A549 (cell line): Measurements from ENCODE around the gene LCOR. TPM values are rescaled to one million over a fixed set of nuclear protein-coding genes. Genes with fewer than 3 reads are reported as not detected.

Experiments used
- ATAC-seq, 2 experiments: fragments of 200-7000 bp in 1 of 2; fragments of >200 bp in 1 of 2; cut with Nextera tagmentation in 1 of 2; cut with Tn5 transposase in 1 of 2; 3 replicates each; pipeline versions ENCODE4 v1.8.0 to v1.9.1; 2018 to 2020; ENCODE audit warnings: mild to moderate bottlenecking in 1 of 2, moderate library complexity in 1 of 2
- CTCF ChIA-PET: fragments of 300-600 bp; sonication (Branson Sonifier 250); formaldehyde crosslinking; extraction: SDS; loops from one replicate; lab custom pipeline; 2021; ENCODE audit warnings: antibody characterized with exemption, inconsistent platforms; lab: Yijun Ruan, JAX
- POLR2A ChIA-PET: fragments of 350-600 bp; formaldehyde crosslinking; extraction: SDS; loops from one replicate; lab custom pipeline; 2021; ENCODE audit warnings: antibody characterized with exemption, inconsistent platforms; lab: Yijun Ruan, JAX
- DNase-seq, 2 experiments: peaks; one replicate each; pipeline versions ENCODE4 v3.0.0 to v3.0.0-alpha.2; 2011 to 2016; ENCODE audit warnings: low read depth in 1 of 2, low spot score in 1 of 2
- FAIRE-seq: peaks from 2 replicates; lab custom pipeline; 2011; peaks lifted over from hg19 to GRCh38; lab: Jason Lieb, UNC
- H3K27ac ChIP-seq, 2 experiments: fragments of >200 bp; sonication (Bioruptor Twin); formaldehyde crosslinking; 3 replicates each; pipeline ENCODE4 v1.5.1; 2016 to 2017
- H3K4me1 ChIP-seq: fragments of >200 bp; sonication (Bioruptor Twin); formaldehyde crosslinking; 3 replicates; pipeline ENCODE4 v1.6.1; 2016
- H3K4me2 ChIP-seq: fragments of >200 bp; sonication (Bioruptor Twin); formaldehyde crosslinking; 3 replicates; pipeline ENCODE4 v1.6.1; 2016
- H3K4me3 ChIP-seq: fragments of >200 bp; sonication (Bioruptor Twin); formaldehyde crosslinking; 3 replicates; pipeline ENCODE4 v1.5.1; 2016
- H3K9me3 ChIP-seq: fragments of >200 bp; sonication (Bioruptor Twin); formaldehyde crosslinking; 3 replicates; pipeline ENCODE4 v1.6.1; 2016
- CHD4 ChIP-seq: fragments of 200-600 bp; sonication (generic); IDR thresholded peaks from 2 replicates; pipeline ENCODE4 v1.6.1; 2016; ENCODE audit warnings: antibody characterized with exemption, mild to moderate bottlenecking, borderline replicate concordance
- CTCF ChIP-seq: fragments of >200 bp; sonication (Bioruptor Twin); formaldehyde crosslinking; IDR thresholded peaks from 3 replicates; pipeline ENCODE4 v1.5.1; 2016
- E2F6 ChIP-seq: IDR thresholded peaks from 2 replicates; pipeline ENCODE4 v1.6.1; 2012; ENCODE audit warnings: low read depth, borderline replicate concordance
- EHF ChIP-seq: fragments of 250-450 bp; sonication (Bioruptor Pico); IDR thresholded peaks from 2 replicates; pipeline ENCODE4 v1.5.0; 2020; ENCODE audit warnings: mild to moderate bottlenecking
- EP300 ChIP-seq, 2 experiments: fragments of >200 bp; sonication (Bioruptor Twin); formaldehyde crosslinking; IDR thresholded peaks; 2 replicates in 1 of 2; 3 replicates in 1 of 2; pipeline ENCODE4 v1.6.1; 2016 to 2017
- ESRRA ChIP-seq: fragments of 150-350 bp; IDR thresholded peaks from 2 replicates; pipeline ENCODE4 v1.6.1; 2014; ENCODE audit warnings: mild to moderate bottlenecking, low read length, borderline replicate concordance
- FOXS1 ChIP-seq: fragments of 250-450 bp; sonication (Bioruptor Pico); IDR thresholded peaks from 2 replicates; pipeline ENCODE4 v1.5.0; 2020; ENCODE audit warnings: mild to moderate bottlenecking, moderate library complexity
- GATA3 ChIP-seq: IDR thresholded peaks from 2 replicates; pipeline ENCODE4 v1.6.1; 2012; ENCODE audit warnings: borderline replicate concordance
- HDAC2 ChIP-seq: fragments of 200-600 bp; sonication (generic); IDR thresholded peaks from 2 replicates; pipeline ENCODE4 v1.6.1; 2016
- JUNB ChIP-seq: fragments of >200 bp; sonication (Bioruptor Twin); formaldehyde crosslinking; IDR thresholded peaks from 2 replicates; pipeline ENCODE4 v1.6.1; 2016
- NPAS2 ChIP-seq: fragments of 250-450 bp; sonication (Bioruptor Pico); IDR thresholded peaks from 2 replicates; pipeline ENCODE4 v1.8.0; 2022; ENCODE audit warnings: mild to moderate bottlenecking, moderate library complexity, borderline replicate concordance
- NR3C1 ChIP-seq: fragments of >200 bp; sonication (Bioruptor Twin); formaldehyde crosslinking; IDR thresholded peaks from 3 replicates; pipeline ENCODE4 v1.6.1; 2017
- POLR2A ChIP-seq: IDR thresholded peaks from 2 replicates; pipeline ENCODE4 v1.6.1; 2012; ENCODE audit warnings: mild to moderate bottlenecking, low read length
- RAD21 ChIP-seq, 2 experiments: fragments of >200 bp in 1 of 2; sonication (Bioruptor Twin) in 1 of 2; formaldehyde crosslinking in 1 of 2; IDR thresholded peaks in 1 of 2; conservative IDR thresholded peaks in 1 of 2; 2 replicates in 1 of 2; 3 replicates in 1 of 2; pipeline ENCODE4 v1.6.1; 2012 to 2018; ENCODE audit warnings: inconsistent platforms in 1 of 2
- RCOR1 ChIP-seq: fragments of 150-350 bp; IDR thresholded peaks from 2 replicates; pipeline ENCODE4 v1.6.1; 2014; ENCODE audit warnings: antibody characterized with exemption, low read length, low read depth
- SMC3 ChIP-seq: fragments of >200 bp; sonication (Bioruptor Twin); formaldehyde crosslinking; IDR thresholded peaks from 3 replicates; pipeline ENCODE4 v1.6.1; 2018; ENCODE audit warnings: inconsistent platforms
- ZNF302 ChIP-seq: fragments of 250-450 bp; sonication (Bioruptor Pico); IDR thresholded peaks from 2 replicates; pipeline ENCODE4 v1.9.0; 2021; ENCODE audit warnings: inconsistent platforms, mild to moderate bottlenecking, moderate library complexity
- WGBS: methylation state at CpG from one replicate; pipeline ENCODE4 v1.1.6; 2017; ENCODE audit errors: missing lambda C conversion rate; 5-methylcytosine and 5-hydroxymethylcytosine counted together
- polyA plus RNA-seq, 4 experiments: library from polyadenylated mRNA; depleted of rRNA in 3 of 4; stranded (reverse); fragments of >200 nt; fragmentation: RNase III in 1 of 4; extraction: RNeasy Plus Mini Kit Qiagen cat#74134 plus additional on column Dnase treatment in 1 of 4; gene quantifications; 2 replicates in 3 of 4; 3 replicates in 1 of 4; pipeline ENCODE4 v1.2.3, GENCODE V29; 2011 to 2017
- TF ChIP-seq, protein P1 (sequence below): IDR thresholded peaks from 2 replicates; pipeline ENCODE4 v1.6.1; 2012
- TF ChIP-seq, protein P2 (sequence below): fragments of 450-650 bp; IDR thresholded peaks from 2 replicates; pipeline ENCODE4 v1.6.1; 2014; ENCODE audit warnings: antibody characterized with exemption

Gene LCOR
- polyA plus RNA-seq, 2 of the 4 experiments (the other 2 are of a cell fraction): 4.8 to 17.6 TPM

DNA sequence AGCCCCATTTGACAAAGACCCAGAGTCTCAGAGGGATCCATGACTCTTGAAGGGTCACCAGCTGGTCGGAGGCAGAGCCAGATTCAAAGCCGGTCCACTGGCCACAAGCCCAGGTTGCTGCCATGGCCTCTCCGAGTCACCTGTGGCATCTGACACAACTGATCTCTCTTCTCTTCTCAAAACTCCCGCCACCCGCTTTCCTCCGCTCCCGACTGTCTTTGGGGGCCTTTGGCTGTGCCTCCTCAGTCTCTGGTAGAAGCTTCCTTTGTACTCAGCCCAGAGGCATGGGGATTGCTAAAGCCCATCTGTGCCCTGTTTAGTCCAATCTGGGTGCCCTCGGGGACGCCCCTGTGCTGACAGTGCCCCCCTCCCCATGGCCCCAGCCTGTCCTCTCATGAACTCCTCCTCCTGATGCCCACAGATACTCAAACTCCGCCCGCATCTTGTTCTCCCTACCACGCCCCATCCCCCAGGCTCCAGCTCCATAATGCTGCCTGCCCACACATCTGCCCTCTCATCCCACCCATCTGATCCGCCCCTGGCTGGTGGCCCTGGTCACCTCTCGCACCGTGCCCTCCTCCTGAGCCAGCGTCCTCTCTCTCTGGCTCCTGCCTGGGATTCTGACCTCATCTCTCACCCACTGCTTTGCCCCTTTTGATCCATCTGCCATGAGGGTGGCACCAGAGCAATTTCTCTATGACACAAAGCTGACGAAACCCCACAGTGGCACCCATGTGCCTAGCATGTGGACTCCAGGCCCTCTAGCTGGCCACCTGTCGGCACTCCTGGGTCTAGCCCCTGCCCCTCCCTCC is 203.1 kb downstream of the LCOR start:
- H3K4me1 ChIP-seq: no peaks in the 10 kb centered on the region
- DNase-seq (no peak), ATAC-seq (no peak), FAIRE-seq (no peak)
- 65% methylated on average over 18 of the region's 18 CpGs for WGBS
- CTCF ChIA-PET: interaction anchor here (0.5 to 5.9 kb wide), 10 partner anchors 10 to 1001 kb away, joined by 3 to 99 read pairs (median 14); no protein-coding TSS in a partner anchor
- no peaks in the 10 kb centered on the region for H3K9me3 ChIP-seq
- no peak overlapping the region for H3K4me2 ChIP-seq
- POLR2A ChIA-PET: no interaction called here
- H3K4me3 ChIP-seq: no peak overlapping the region
- TF ChIP-seq RCOR1 (no peak), FOXS1 (CRISPR knock-in tag) (no peak), ZNF302 (CRISPR knock-in tag) (no peak), EHF (CRISPR knock-in tag) (no peak), ESRRA (no peak), NR3C1 (no peak), GATA3 (no peak), CHD4 (no peak), POLR2A (no peak)
- TF ChIP-seq, protein P1, sequence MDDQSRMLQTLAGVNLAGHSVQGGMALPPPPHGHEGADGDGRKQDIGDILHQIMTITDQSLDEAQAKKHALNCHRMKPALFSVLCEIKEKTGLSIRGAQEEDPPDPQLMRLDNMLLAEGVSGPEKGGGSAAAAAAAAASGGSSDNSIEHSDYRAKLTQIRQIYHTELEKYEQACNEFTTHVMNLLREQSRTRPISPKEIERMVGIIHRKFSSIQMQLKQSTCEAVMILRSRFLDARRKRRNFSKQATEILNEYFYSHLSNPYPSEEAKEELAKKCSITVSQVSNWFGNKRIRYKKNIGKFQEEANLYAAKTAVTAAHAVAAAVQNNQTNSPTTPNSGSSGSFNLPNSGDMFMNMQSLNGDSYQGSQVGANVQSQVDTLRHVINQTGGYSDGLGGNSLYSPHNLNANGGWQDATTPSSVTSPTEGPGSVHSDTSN: no peak
- H3K27ac ChIP-seq: no peak overlapping the region

DNA sequence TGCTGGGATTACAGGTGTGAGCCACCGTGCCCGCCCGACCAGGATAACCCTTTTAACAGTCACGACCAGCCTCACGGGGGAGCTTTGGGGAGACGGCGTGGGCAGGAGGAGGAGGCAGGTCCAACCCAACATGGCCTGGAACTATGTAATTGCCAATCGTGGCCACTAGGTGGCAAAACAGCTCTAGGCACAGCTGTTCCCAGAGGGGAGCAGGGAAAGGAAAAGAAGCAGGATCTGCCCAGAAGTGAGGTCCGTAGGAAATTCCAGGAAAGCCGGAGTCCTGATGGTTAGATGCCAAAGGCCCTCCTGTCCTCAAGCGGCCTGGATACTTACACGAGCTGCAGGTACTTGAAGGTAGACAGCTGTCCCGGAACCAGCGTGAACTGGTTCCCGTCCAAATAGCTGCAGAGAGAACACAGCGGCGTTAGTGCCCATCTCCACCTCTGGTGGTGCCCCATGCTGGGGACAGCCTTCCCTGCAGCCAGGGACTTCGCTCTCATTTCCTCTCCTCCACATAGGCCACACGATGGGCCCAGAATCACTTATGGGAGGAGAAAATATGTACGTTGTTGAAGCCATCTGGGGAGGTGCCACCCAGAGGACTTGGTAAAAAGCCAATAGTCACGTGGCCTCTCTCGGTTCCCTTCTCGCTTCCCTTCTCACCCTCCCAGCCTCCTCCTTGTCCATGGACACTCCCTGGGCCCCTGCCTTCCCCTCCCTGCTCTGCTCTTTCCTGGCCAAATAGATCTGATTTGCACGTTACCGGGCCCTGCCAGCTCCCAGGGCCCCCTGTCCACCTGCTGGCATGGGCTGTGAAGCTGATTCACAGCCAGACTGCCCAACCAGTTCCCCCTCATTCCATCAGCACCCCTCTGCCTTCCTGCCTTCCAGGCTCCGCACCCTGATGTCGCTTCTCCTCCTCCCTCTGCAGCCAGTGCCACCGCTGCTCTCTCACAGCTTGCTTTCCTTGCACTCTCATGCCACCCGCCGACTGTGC is 205.6 kb downstream of the LCOR start:
- FAIRE-seq (no peak), ATAC-seq (peak; percentile 90 to 98), DNase-seq (peak; percentile 85 to 87)
- peak overlapping the region; percentile 33 for H3K4me3 ChIP-seq
- peak; percentile 81 to 84 for TF ChIP-seq RAD21 (conservative IDR thresholded peaks at IDR 0.05 in 1 of 2, IDR thresholded peaks at IDR 0.05 in 1 of 2)
- no peak for TF ChIP-seq NPAS2 (CRISPR knock-in tag)
- no peak for TF ChIP-seq EP300 (IDR thresholded peaks at IDR 0.05)
- TF ChIP-seq CTCF: peak; percentile 86
- TF ChIP-seq E2F6: peak; percentile 27; the same call in 1 of the 2 replicates
- TF ChIP-seq, protein P2, sequence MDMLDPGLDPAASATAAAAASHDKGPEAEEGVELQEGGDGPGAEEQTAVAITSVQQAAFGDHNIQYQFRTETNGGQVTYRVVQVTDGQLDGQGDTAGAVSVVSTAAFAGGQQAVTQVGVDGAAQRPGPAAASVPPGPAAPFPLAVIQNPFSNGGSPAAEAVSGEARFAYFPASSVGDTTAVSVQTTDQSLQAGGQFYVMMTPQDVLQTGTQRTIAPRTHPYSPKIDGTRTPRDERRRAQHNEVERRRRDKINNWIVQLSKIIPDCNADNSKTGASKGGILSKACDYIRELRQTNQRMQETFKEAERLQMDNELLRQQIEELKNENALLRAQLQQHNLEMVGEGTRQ: peak; percentile 64; the same call in 1 of the 2 replicates
- peak; percentile 87 for TF ChIP-seq SMC3
- TF ChIP-seq JUNB: no peak
- no peak for TF ChIP-seq HDAC2
- no peaks in the 10 kb centered on the region for H3K4me1 ChIP-seq
- CTCF ChIA-PET: interaction anchor here (0.6 to 5.9 kb wide), 53 partner anchors 8 to 668 kb away, joined by 3 to 99 read pairs (median 5); no protein-coding TSS in a partner anchor
- peak overlapping the region; percentile 86 for H3K4me2 ChIP-seq
- no peaks in the 10 kb centered on the region for H3K9me3 ChIP-seq
- H3K27ac ChIP-seq: peak overlapping the region; percentile 58 to 64
- WGBS: 28% methylated on average over 26 of the region's 30 CpGs
- POLR2A ChIA-PET: no interaction called here
